A204.1 (cell line): Measurements from ENCODE around the gene SYCE3.
A peak's percentile ranks its signal among the peaks of the same experiment; 100 is the strongest.

Experiments used
- FAIRE-seq: peaks from 2 replicates; lab custom pipeline; 2012; peaks lifted over from hg19 to GRCh38; lab: Jason Lieb, UNC

Gene SYCE3

DNA sequence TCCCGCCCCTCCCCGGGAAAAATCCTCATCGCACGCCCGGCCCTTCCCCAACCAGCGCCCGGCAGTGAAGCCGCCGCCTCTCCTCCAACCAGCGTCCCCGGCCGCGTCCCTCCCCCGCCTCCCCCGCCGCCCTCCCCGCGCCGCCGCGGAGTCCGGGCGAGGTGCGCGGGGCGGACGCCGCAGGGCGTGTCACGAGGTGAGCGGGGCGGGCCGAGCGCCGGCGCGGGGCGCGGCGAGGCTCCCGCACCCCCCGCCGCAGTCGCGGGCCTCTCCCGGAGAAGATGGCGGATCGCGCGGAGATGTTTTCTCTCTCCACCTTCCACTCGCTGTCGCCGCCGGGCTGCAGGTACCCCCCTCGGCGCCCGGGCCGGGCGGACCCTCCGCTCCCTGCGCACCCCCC, 37.8 kb upstream of the SYCE3 start, which contains the start of gene MAPK8IP2:
Gene MAPK8IP2, plus strand, starts transcription at position 256 of the 400 bp plus-strand sequence. Its CDS starts 26 bp downstream, at position 282.
- no peak for FAIRE-seq

- no peak for FAIRE-seq
Measured at GRCh38 chr22:50599816-50600455, 37.2 kb upstream of the SYCE3 start.

GRCh38 chr22:50597097-50597496, 34.4 kb upstream of the SYCE3 start:
- FAIRE-seq, result no peak

DNA sequence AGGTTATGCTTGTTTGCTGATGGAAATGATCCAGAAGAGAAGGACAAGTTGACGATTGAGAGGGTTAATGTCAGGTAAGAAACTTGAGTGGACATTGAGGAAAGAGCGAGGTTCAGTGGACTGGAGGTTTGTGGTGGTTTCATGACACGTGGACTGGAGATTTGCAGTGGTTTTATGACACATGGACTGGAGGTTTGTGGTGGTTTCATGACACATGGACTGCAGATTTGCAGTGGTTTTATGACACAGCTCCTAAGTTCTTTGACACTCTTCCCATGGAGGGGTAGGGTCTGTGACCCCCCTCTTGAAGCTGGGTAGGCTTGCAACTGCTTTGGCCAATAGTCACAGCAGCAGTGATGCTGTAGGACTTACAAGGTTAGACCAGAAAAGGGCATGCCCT, 32.5 kb upstream of the SYCE3 start:
- no peak for FAIRE-seq

DNA sequence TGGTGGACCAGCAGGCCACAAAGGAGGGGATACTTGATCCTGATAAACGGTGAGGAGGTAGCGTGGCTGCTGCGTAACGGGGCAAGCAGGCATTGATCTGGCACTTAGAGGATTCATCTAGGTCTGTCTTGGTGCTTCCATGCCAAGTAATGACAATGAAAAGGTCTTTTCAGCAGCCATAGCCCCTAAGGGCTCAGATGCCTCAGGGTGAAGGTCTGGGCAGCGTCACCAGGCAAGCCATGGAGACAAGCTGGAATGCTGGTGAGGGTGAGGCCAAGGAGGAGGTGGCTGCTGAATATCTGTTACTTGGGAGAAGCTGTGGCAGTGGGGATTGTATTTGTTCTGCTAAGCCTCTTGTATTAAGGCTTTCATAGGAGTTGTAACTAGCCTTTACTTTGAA, 24.7 kb upstream of the SYCE3 start:
- no peak for FAIRE-seq

GRCh38 chr22:50586416-50586815, 23.7 kb upstream of the SYCE3 start:
- no peak for FAIRE-seq

- FAIRE-seq, result no peak
Measured at GRCh38 chr22:50585781-50586180, 23.1 kb upstream of the SYCE3 start.

DNA sequence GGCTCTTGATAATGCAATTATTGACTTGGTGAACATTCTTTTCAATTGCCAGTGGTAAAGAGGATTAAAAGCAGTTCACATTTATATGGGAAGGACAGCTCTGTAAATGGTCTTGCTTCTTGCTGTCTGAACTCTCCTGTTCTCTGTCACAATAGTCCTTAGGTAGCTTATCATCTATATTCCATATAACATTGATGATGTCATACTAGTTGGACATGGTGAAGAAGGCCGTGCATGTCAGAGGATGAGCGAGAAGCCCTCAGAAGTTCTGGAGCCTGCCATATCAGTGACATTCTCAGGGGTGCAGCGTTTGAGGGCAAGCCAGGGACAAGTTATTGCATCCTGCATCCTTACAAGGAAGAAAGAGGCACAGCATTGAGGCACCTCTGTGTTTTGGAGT, 22.5 kb upstream of the SYCE3 start:
- no peak for FAIRE-seq

DNA sequence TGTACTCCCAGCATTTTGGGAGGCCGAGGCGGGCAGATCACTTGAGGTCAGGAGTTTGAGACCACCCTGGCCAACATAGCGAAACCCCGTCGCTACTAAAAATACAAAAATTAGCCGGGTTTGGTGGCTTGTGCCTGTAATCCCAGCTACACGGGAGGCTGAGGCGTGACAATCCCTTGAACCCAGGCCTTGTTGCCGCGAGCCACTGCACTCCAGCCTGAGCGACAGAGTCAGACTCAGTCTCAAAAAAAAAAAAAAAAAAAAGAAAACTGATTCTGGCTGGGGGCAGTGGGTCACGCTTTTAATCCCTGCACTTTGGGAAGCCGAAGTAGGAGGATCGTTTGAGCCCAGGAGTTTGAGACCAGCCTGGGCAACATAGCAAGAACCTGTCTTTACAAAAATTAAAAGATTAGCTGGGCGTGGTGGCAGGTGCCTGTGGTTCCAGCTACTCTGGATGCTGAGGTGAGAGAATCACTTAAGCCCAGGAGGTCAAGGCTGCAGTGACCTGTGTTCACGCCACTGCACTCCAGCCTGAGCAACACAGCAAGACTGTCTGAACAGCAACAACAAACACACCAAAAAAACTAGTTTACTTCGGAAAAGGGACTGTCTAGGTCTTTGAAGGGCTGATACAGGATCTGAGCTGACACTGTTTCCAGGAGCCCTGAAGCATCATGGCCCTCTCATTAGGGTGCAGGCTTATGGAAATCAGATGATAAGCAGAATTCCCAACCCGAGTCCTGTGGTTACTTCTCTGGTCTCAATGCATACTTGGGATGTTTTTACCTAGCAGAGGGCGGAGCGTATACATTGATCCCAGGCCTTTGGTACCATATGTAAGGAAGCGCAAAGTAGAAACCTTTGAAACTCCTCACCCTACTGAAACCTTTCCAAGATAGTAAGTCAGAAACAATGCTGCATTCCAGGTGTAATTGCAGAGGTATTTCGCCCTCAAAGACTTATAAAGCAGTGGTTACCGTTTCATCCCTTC, 21.7 kb upstream of the SYCE3 start:
- FAIRE-seq, result no peak

- no peak for FAIRE-seq
Measured at GRCh38 chr22:50583294-50583861, 20.7 kb upstream of the SYCE3 start.

DNA sequence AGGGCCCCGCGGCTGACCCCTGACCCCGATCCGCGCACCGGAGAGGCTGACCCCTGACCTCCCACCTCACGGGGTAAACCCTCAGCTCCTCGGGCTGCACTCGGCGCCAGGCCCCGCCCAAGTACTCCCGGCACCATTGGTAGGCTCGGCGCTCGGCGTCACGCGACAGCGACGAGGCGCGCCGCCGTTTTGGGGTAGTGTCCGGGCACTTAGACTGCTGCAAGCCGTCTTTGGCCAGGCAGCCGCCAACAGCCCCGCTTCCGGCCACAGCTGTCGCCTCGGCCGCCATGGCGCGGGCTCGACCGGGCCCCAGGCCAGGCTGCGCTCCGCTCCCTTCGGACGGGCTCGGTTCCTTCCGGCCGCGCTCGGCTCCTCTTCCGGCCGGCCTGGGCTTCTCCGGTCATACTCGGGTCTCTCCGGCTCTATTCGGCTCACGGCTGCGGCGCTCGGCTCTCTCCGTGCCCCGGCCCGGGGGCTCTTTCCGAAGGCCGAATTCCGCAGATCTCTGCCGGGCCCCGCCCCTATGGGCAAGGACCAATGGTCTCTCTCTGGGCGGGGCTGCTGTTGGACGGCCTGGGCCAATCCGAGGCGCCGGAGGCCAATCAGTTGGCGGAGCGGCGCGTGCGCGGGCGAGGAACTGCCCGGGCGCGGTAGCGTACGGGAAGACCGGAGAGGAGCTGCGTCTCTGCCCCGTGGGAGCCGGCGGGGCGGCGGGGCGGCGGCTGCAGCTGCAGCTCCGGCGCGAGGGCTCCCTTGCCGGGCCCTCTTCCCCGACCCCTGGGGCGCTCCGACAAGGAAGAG, 20.0 kb upstream of the SYCE3 start, which contains the start of gene CHKB:
Gene CHKB, minus strand, starts transcription at position 357 of the 801 bp plus-strand sequence. Its CDS starts 68 bp downstream, at position 289.
- FAIRE-seq, result peak; percentile 99

DNA sequence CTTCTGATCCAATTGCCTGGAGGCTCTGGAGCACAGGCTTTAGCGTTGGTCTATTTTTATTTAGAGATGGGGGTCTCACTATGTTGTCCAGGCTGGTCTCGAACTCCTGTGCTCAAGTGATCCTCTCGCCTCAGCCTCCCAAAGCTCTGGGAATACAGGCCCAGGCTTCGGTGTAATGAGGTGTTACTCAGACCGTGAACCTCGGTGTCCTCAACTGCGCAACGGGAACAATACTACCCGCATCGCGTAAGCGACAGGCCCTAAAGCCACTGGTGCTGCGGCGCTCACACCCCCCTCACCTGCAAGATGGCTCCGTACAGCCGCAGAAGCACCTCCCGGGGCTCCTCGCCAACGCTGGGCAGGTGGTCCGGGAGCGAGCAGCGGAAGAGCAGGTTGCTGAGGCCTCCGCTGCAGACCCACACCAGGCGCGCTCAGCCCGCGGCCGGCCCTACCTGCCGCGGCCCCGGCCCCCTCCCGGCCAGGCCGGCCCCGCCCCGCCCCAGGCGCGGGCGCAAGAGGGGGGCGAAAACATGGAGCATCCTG, 19.3 kb upstream of the SYCE3 start:
- FAIRE-seq, result no peak

DNA sequence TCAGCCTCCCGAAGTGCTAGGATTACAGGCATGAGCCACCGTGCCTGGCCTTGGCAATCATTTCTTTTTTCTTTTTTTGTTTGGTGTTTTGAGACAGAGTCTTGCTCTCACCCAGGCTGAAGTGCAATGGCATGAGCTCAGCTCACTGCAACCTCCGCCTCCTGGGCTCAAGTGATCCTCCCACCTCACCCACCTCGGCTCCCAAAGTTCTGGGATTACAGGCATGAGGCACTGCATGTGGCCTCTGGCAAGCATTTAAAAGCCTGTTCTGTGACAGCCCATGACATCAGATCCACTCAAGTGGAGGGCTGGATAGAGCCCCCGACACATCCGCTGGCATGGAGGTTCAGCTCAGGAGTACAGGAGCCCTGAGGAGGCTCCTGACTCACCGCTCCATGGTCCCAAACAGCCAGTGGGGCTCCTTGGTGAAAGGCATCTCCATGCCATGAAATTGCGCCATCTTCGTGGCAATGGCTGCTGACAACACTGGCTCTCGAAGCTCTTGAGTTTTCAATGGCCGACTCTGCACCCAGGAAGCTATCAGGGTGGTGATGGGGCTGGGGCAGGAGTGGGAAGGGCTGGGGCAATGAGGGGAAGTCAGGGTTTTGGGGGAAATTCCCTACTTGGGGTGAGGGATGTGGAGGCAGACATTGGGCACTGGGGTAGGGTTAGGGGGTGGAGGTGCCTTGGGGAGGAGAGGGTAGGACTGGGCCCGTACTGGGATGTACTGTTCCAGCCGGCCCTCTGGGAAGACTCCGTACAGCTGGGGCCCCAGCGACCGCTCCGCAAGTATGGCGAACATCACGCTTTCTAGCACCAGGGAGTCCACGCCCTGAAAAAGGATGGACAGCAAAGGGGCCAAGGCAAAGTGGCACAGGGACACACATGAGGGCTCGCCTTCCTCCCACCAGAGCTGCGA, 18.6 kb upstream of the SYCE3 start:
- no peak for FAIRE-seq

GRCh38 chr22:50579752-50580151, 17.0 kb upstream of the SYCE3 start:
- no peak for FAIRE-seq

DNA sequence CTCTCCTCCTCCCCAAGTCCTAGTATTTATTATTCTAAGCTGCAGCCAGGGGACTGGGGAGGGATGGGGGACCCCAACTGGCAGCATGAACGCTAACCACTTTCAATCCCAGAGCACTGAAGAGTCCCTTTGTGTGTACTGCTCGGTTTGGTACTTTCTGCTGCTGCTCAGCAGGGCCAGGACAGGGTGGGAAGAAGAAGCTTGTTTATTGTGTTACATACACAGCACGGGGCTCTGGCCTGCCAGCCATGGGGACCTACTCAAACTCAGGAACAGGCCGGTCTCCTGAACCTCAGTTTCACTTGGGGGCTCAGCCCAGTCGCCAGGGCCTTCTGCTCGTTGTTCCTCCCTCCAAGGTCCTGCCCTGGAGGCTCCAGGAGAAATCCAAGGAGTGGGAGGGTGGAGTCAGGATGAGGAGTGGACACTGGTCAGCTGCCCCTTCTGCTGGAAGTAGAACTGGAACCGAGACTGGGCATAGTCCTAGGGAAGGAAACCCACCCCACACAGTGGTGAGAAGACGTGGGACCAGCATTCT, 16.1 kb upstream of the SYCE3 start:
- FAIRE-seq, result no peak

GRCh38 chr22:50577987-50578775, 15.5 kb upstream of the SYCE3 start, which contains the start of gene CPT1B:
Gene CPT1B (minus strand): TSS chr22:50578427. CDS start chr22:50577915, 512 bp downstream.
- FAIRE-seq, result no peak

DNA sequence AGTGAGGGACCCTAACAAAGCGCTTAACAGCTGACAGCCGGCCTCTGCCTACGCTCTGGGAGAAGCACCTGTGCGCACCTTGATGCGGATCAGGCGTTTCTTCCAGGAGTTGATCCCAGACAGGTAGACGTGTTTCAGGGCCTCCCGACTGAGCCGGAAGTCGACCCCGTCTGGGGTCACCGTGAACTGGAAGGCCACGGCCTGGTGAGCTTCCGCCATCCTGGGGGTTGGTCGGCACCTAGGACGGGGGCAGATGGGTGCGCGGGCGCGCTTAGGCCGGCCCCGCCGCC, 14.9 kb upstream of the SYCE3 start:
- FAIRE-seq, result no peak

GRCh38 chr22:50576806-50577696, 14.3 kb upstream of the SYCE3 start:
- no peak for FAIRE-seq

GRCh38 chr22:50576070-50576469, 13.4 kb upstream of the SYCE3 start:
- no peak for FAIRE-seq
